H1 (cell line): ENCODE results near the gene ADAM30. TPM values are rescaled to one million over a fixed set of nuclear protein-coding genes. Genes with fewer than 3 reads are reported as not detected.

Source experiments
- CTCF ChIA-PET: fragments of 300-600 bp; sonication (Branson Sonifier 250); formaldehyde crosslinking; loops from one replicate; lab custom pipeline; 2021; ENCODE audit not compliant: partially characterized antibody; lab: Charles Lee
- POLR2A ChIA-PET: fragments of 300-600 bp; sonication (Branson Sonifier 250); formaldehyde crosslinking; loops from one replicate; lab custom pipeline; 2021; ENCODE audit warnings: inconsistent platforms; ENCODE audit not compliant: partially characterized antibody; lab: Charles Lee
- DNase-seq, 2 experiments: peaks; one replicate each; pipeline versions ENCODE4 v3.0.0 to v3.0.0-alpha.2; 2010 to 2022; ENCODE audit warnings: low spot score in 2 of 2, low read depth in 1 of 2, mixed read lengths in 1 of 2
- FAIRE-seq: peaks from 2 replicates; lab custom pipeline; 2011; peaks lifted over from hg19 to GRCh38; lab: Jason Lieb, UNC
- H2AFZ ChIP-seq: 2 replicates; pipeline ENCODE4 v1.8.1; 2012; ENCODE audit warnings: low read length, inconsistent platforms
- H2AK5ac ChIP-seq: 2 replicates; pipeline ENCODE4 v1.6.1; 2013; ENCODE audit warnings: low read depth, low read length
- H2BK120ac ChIP-seq: replicated peaks from 2 replicates; pipeline ENCODE3; 2013; ENCODE audit warnings: low read depth, low read length, inconsistent platforms
- H2BK12ac ChIP-seq: 2 replicates; pipeline ENCODE4 v1.6.1; 2013; ENCODE audit warnings: low read depth, low read length
- H2BK15ac ChIP-seq: 2 replicates; pipeline ENCODE4 v1.6.1; 2013; ENCODE audit warnings: low read length
- H2BK20ac ChIP-seq: 2 replicates; pipeline ENCODE4 v1.6.1; 2013; ENCODE audit warnings: low read length
- H2BK5ac ChIP-seq: 2 replicates; pipeline ENCODE4 v1.6.1; 2013; ENCODE audit warnings: low read depth, low read length
- H3K14ac ChIP-seq: 2 replicates; pipeline ENCODE4 v1.6.1; 2013; ENCODE audit warnings: inconsistent platforms; ENCODE audit not compliant: insufficient read length
- H3K18ac ChIP-seq: 2 replicates; pipeline ENCODE4 v1.6.1; 2013; ENCODE audit warnings: low read length; ENCODE audit errors: extremely low read depth
- H3K23ac ChIP-seq: 2 replicates; pipeline ENCODE4 v1.6.1; 2013; ENCODE audit warnings: inconsistent platforms; ENCODE audit not compliant: insufficient read length
- H3K23me2 ChIP-seq: 2 replicates; pipeline ENCODE4 v1.6.1; 2013; ENCODE audit warnings: low read depth, low read length
- H3K27ac ChIP-seq: 2 replicates; pipeline ENCODE4 v1.6.1; 2011; ENCODE audit warnings: low read depth, low read length, inconsistent platforms
- H3K27me3 ChIP-seq, 4 experiments: replicated peaks in 1 of 4; 1 replicate in 1 of 4; 2 replicates in 3 of 4; pipeline versions ENCODE4 v1.6.1 to v1.8.1; 2011 to 2013; ENCODE audit warnings: low read length in 3 of 4, mild to moderate bottlenecking in 3 of 4, inconsistent platforms in 2 of 4, mixed read lengths in 2 of 4, moderate library complexity in 1 of 4; ENCODE audit not compliant: control insufficient read depth in 3 of 4, insufficient read depth in 3 of 4; ENCODE audit errors: extremely low read depth in 1 of 4
- H3K36me3 ChIP-seq, 4 experiments: 2 replicates each; pipeline versions ENCODE4 v1.6.1 to v1.8.1; 2011 to 2013; ENCODE audit warnings: mild to moderate bottlenecking in 4 of 4, low read length in 3 of 4, moderate library complexity in 2 of 4, control low read depth in 1 of 4, inconsistent platforms in 1 of 4; ENCODE audit not compliant: insufficient read depth in 4 of 4, control insufficient read depth in 2 of 4
- H3K4ac ChIP-seq: replicated peaks from 2 replicates; pipeline ENCODE3; 2013; ENCODE audit warnings: low read length, low read depth, mixed read lengths, inconsistent platforms; ENCODE audit not compliant: insufficient read length
- H3K4me1 ChIP-seq, 4 experiments: replicated peaks in 1 of 4; 1 replicate in 1 of 4; 2 replicates in 3 of 4; pipeline versions ENCODE4 v1.6.1 to v1.8.1; 2011 to 2013; ENCODE audit warnings: low read length in 3 of 4, inconsistent platforms in 2 of 4, mixed read lengths in 1 of 4; ENCODE audit not compliant: insufficient read depth in 4 of 4, control insufficient read depth in 3 of 4
- H3K4me2 ChIP-seq, 2 experiments: 2 replicates each; pipeline versions ENCODE4 v1.6.1 to v1.8.1; 2011 to 2013; ENCODE audit warnings: low read depth in 2 of 2, low read length in 2 of 2, control low read depth in 1 of 2, inconsistent platforms in 1 of 2, mild to moderate bottlenecking in 1 of 2; ENCODE audit not compliant: insufficient read depth in 1 of 2
- H3K4me3 ChIP-seq, 4 experiments: fragments of 200-600, 300-600 bp in 1 of 4; sonication (generic), shearing (Covaris generic), sonication (Bioruptor Twin) in 1 of 4; 2 replicates each; pipeline versions ENCODE4 v1.5.1 to v1.8.1; 2011 to 2016; ENCODE audit warnings: low read length in 4 of 4, low read depth in 3 of 4, control low read depth in 2 of 4, inconsistent platforms in 2 of 4, mild to moderate bottlenecking in 2 of 4, mixed read lengths in 1 of 4, moderate library complexity in 1 of 4; ENCODE audit not compliant: insufficient read depth in 2 of 4; ENCODE audit errors: extremely low read depth in 1 of 4
- H3K56ac ChIP-seq: replicated peaks from 2 replicates; pipeline ENCODE3; 2013; ENCODE audit warnings: low read depth, mild to moderate bottlenecking, mixed read lengths, low read length, inconsistent platforms; ENCODE audit not compliant: insufficient read length
- H3K79me1 ChIP-seq: 2 replicates; pipeline ENCODE4 v1.6.1; 2013; ENCODE audit warnings: low read depth, low read length, control low read depth
- H3K79me2 ChIP-seq, 2 experiments: 2 replicates each; pipeline versions ENCODE4 v1.6.1 to v1.8.1; 2012 to 2013; ENCODE audit warnings: low read length in 2 of 2, mild to moderate bottlenecking in 2 of 2, inconsistent platforms in 1 of 2; ENCODE audit not compliant: insufficient read depth in 2 of 2, control insufficient read depth in 1 of 2
- H3K9ac ChIP-seq, 4 experiments: replicated peaks in 1 of 4; 1 replicate in 1 of 4; 2 replicates in 3 of 4; pipeline versions ENCODE4 v1.6.1 to v1.8.1; 2011 to 2013; ENCODE audit warnings: low read depth in 3 of 4, low read length in 3 of 4, control low read depth in 2 of 4, mild to moderate bottlenecking in 2 of 4, moderate library complexity in 2 of 4, inconsistent platforms in 1 of 4; ENCODE audit errors: extremely low read depth in 1 of 4
- H3K9me3 ChIP-seq, 2 experiments: 2 replicates each; pipeline versions ENCODE4 v1.6.1 to v1.8.1; 2012 to 2013; ENCODE audit warnings: mild to moderate bottlenecking in 2 of 2, moderate library complexity in 2 of 2, control low read depth in 1 of 2, inconsistent platforms in 1 of 2, low read depth in 1 of 2, low read length in 1 of 2, mixed read lengths in 1 of 2; ENCODE audit not compliant: insufficient read depth in 2 of 2
- H4K20me1 ChIP-seq, 2 experiments: replicated peaks in 1 of 2; 2 replicates each; pipeline versions ENCODE3 to v1.8.1; 2011 to 2013; ENCODE audit warnings: inconsistent platforms in 2 of 2, low read length in 2 of 2, mild to moderate bottlenecking in 1 of 2; ENCODE audit not compliant: insufficient read depth in 2 of 2, control insufficient read depth in 1 of 2
- H4K5ac ChIP-seq: 2 replicates; pipeline ENCODE4 v1.6.1; 2013; ENCODE audit warnings: low read length, low read depth, mixed read lengths, inconsistent platforms; ENCODE audit not compliant: insufficient read length
- H4K8ac ChIP-seq: 2 replicates; pipeline ENCODE4 v1.8.0; 2013; ENCODE audit warnings: mild to moderate bottlenecking, moderate library complexity, low read length, inconsistent platforms; ENCODE audit not compliant: insufficient read depth; ENCODE audit errors: extremely low read depth
- H4K91ac ChIP-seq: replicated peaks from 2 replicates; pipeline ENCODE3; 2013; ENCODE audit warnings: low read length, mixed read lengths, inconsistent platforms; ENCODE audit not compliant: insufficient read length
- YY1 ChIP-seq: IDR thresholded peaks from 2 replicates; pipeline ENCODE4 v1.6.1; 2011; ENCODE audit warnings: low read depth, mild to moderate bottlenecking, low read length
- whole genome bisulfite sequencing, 2 experiments: shearing (Covaris generic) in 1 of 2; methylation state at CpG; one replicate each; pipeline versions ENCODE4 v1.1.6 to v1.1.7; 2013 to 2015; ENCODE audit warnings: low lambda C conversion rate in 2 of 2, mixed read lengths in 2 of 2, inconsistent platforms in 1 of 2, low coverage in 1 of 2, missing lambda C conversion rate in 1 of 2; ENCODE audit not compliant: insufficient replicate concordance in 2 of 2, insufficient coverage in 1 of 2, insufficient read length in 1 of 2; ENCODE audit errors: extremely low coverage in 1 of 2, missing lambda C conversion rate in 1 of 2; 5-methylcytosine and 5-hydroxymethylcytosine counted together
- polyA plus RNA-seq, 7 experiments: library from polyadenylated mRNA; depleted of rRNA in 3 of 7; stranded (reverse) in 5 of 7; unstranded in 2 of 7; fragments of >200 nt in 5 of 7; fragments of 200-250 nt in 2 of 7; gene quantifications; 1 replicate in 5 of 7; 2 replicates in 1 of 7; 4 replicates in 1 of 7; pipeline versions ENCODE4 v1.2.1 to v1.2.3, GENCODE V29; 2011 to 2013; ENCODE audit warnings: missing spikeins in 2 of 7, mixed read lengths in 2 of 7
- total RNA-seq: library from RNA; stranded (reverse); fragmentation: NEBNext Ultra II Directional; extraction: Animal tissue kit (Norgen Biotek cat#: 25700); gene quantifications from 2 replicates; pipeline ENCODE4 v1.2.1, GENCODE V29; 2021

The ADAM30 gene
- total and polyA plus RNA-seq, 2 of the 8 experiments (the other 6 are each of a cell fraction or from before 2014, with no cell fraction given): not detected

- H3K4me3 ChIP-seq: no peak overlapping the region
- CTCF ChIA-PET: interaction anchor here (0.6 to 6.8 kb wide), 8 partner anchors 13 to 272 kb away, joined by 3 to 62 read pairs (median 4); partner anchors contain the start of gene ADAM30
- no peak overlapping the region for H2AFZ ChIP-seq
- no peak overlapping the region for H3K23ac ChIP-seq
- no peaks in the 10 kb centered on the region for H3K27me3 ChIP-seq
- TF ChIP-seq YY1: no peak
- H4K91ac ChIP-seq: no peak overlapping the region
- H2BK120ac ChIP-seq: no peak overlapping the region
- no peak overlapping the region for H4K8ac ChIP-seq
- no peak overlapping the region for H4K5ac ChIP-seq
- no peak for FAIRE-seq
- H3K18ac ChIP-seq: no peak overlapping the region
- no peak overlapping the region for H3K4ac ChIP-seq
- no peaks in the 10 kb centered on the region for H3K79me1 ChIP-seq
- no peaks in the 10 kb centered on the region for H3K79me2 ChIP-seq
- H3K27ac ChIP-seq: no peak overlapping the region
- H3K14ac ChIP-seq: no peak overlapping the region
- H3K4me1 ChIP-seq: no peaks in the 10 kb centered on the region
- H3K4me2 ChIP-seq: no peak overlapping the region
- no peaks in the 10 kb centered on the region for H3K9me3 ChIP-seq
- H2BK5ac ChIP-seq: no peak overlapping the region
- no peak overlapping the region for H2BK20ac ChIP-seq
- H2AK5ac ChIP-seq: no peak overlapping the region
- H3K56ac ChIP-seq: no peak overlapping the region
- DNase-seq: no peak
- no peak overlapping the region for H2BK15ac ChIP-seq
- H3K36me3 ChIP-seq: no peaks in the 10 kb centered on the region
- no peak overlapping the region for H2BK12ac ChIP-seq
- POLR2A ChIA-PET: no interaction called here
- H4K20me1 ChIP-seq: no peaks in the 10 kb centered on the region
- 87% methylated on average over 3 of the region's 3 CpGs; no CpG with 5 or more reads in 1 of the 2 experiments for WGBS, 2 experiments
- H3K9ac ChIP-seq: no peak overlapping the region
- no peaks in the 10 kb centered on the region for H3K23me2 ChIP-seq
These were observed 12.5 kb downstream of the ADAM30 start for GRCh38 chr1:119883826-119884225.
